Measurements from ENCODE around the gene TSPO2. TPM values are rescaled to one million over a fixed set of nuclear protein-coding genes. Genes with fewer than 3 reads are reported as not detected.

Gene TSPO2
- total RNA-seq, 6 experiments from 2014 or later, result 0.22 to 0.86 (median 0.52) TPM

DNA sequence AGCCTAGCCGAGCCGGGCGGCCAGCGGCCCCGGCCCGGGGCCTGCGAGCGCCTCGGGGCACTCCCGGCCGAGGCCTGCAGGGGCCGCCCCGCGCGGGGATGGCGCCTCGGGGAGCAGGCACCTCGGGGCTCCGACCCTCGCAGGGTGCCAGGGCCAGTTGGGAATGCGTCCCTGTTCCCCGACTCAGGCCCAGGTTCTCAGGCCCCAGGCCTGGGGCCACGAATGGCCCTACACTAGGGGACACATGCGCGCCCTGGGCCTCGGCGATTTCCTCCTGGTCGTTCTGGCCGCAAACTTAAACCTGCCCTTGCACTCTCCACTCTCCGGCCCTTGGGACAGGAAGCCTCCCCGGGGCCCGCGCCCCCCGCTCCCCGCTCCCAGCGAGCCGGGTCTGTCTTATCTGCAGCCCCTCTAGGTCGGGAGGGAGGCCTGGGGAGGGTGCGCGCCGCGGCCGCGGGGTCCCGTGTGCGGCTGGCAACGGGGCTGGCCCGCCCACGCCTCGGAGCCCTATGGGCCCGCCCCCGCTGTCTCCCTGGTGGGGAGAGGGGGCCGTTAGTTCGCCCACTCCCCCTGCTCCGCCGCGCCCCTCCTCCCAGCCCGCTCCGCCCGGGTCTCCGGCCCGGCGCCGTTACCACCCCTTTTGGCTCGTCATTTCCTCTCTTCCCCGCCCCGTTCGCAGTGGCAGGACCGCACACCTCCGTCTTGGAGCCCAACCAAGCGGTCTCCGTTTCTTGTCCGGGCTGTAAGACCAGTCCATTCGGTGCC is 31.1 kb downstream of the TSPO2 start:
- no peaks in the 10 kb centered on the region for H3K9me3 ChIP-seq
- H3K4me1 ChIP-seq, result peaks cover 0 to 44% (median 9%) of the 10 kb centered on the region in 4 donors
- H3K36me3 ChIP-seq, result peaks cover 0 to 8% (median 4%) of the 10 kb centered on the region in 4 donors
- ATAC-seq (peak; percentile 29 to 43 (median 36)), DNase-seq (peak; percentile 90 to 94 (median 93))
- H3K27ac ChIP-seq, result peak overlapping the region; percentile 95 to 99 (median 98)
- peak overlapping the region; percentile 80 to 92 (median 88) for H3K4me3 ChIP-seq
- 0% methylated on average over 10 of the region's 74 CpGs for WGBS (ENCODE audit: insufficient coverage, low coverage, low lambda C conversion rate, missing lambda C conversion rate)
- H3K27me3 ChIP-seq, result no peaks in the 10 kb centered on the region
- intact Hi-C loops (cut with DNase I), result no loop called here
- TF ChIP-seq POLR2A (IDR thresholded peaks at IDR 0.05), result peak; percentile 98
- TF ChIP-seq, protein P1, sequence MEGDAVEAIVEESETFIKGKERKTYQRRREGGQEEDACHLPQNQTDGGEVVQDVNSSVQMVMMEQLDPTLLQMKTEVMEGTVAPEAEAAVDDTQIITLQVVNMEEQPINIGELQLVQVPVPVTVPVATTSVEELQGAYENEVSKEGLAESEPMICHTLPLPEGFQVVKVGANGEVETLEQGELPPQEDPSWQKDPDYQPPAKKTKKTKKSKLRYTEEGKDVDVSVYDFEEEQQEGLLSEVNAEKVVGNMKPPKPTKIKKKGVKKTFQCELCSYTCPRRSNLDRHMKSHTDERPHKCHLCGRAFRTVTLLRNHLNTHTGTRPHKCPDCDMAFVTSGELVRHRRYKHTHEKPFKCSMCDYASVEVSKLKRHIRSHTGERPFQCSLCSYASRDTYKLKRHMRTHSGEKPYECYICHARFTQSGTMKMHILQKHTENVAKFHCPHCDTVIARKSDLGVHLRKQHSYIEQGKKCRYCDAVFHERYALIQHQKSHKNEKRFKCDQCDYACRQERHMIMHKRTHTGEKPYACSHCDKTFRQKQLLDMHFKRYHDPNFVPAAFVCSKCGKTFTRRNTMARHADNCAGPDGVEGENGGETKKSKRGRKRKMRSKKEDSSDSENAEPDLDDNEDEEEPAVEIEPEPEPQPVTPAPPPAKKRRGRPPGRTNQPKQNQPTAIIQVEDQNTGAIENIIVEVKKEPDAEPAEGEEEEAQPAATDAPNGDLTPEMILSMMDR (IDR thresholded peaks at IDR 0.05), result peak in 3 of 4 donors; percentile 10 to 53 (median 41)

DNA sequence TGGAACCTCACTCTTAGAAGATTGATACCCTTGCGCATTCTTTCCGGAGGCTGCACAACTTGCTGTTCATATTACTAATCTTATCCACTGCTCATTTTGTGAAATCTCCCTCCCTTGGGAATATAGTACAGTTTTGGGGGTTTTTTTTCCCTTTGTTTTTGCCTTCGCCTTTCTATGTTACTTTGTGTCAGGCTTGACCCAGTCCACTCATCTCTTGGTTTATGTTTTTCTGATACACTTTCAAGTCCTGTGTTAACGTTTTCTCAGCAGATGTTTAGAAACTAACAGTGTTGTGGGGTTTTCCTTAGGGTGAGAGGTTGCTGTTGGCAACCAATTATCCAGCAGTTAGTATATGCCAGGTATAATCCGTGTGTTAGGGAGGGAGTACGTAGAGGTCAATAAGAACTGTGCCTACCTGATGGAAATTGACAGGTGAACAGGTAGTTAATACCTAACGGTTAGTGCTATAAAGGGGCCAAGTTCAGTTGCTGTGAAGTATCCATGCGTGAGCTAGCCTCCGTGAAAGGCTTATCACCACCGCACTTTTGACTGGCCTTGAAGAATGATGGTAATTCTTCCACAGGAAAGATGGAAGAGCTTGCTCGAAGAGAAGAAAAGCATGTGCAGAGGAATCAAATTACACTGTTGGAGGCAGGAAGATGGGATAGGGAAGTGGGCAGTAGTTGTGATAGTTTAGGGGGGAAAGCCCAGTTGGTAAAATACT is 31.9 kb downstream of the TSPO2 start:
- Histone ChIP-seq H3K4me3 (peak overlapping the region; percentile 80 to 92 (median 88)), H3K4me1 (peaks cover 0 to 44% (median 9%) of the 10 kb centered on the region in 4 donors), H3K9me3 (no peaks in the 10 kb centered on the region), H3K27ac (peak overlapping the region; percentile 95 to 99 (median 98)), H3K27me3 (no peaks in the 10 kb centered on the region), H3K36me3 (peaks cover 0 to 5% (median under 1%) of the 10 kb centered on the region in 4 donors)
- ATAC-seq (no peak), DNase-seq (no peak)
- WGBS (ENCODE audit: insufficient coverage, low coverage, low lambda C conversion rate, missing lambda C conversion rate), result 2% methylated on average over 11 of the region's 11 CpGs
- intact Hi-C loops (cut with DNase I), result no loop called here
- no peak for TF ChIP-seq POLR2A (IDR thresholded peaks at IDR 0.05)
- TF ChIP-seq, protein P1 (IDR thresholded peaks at IDR 0.05), result no peak

DNA sequence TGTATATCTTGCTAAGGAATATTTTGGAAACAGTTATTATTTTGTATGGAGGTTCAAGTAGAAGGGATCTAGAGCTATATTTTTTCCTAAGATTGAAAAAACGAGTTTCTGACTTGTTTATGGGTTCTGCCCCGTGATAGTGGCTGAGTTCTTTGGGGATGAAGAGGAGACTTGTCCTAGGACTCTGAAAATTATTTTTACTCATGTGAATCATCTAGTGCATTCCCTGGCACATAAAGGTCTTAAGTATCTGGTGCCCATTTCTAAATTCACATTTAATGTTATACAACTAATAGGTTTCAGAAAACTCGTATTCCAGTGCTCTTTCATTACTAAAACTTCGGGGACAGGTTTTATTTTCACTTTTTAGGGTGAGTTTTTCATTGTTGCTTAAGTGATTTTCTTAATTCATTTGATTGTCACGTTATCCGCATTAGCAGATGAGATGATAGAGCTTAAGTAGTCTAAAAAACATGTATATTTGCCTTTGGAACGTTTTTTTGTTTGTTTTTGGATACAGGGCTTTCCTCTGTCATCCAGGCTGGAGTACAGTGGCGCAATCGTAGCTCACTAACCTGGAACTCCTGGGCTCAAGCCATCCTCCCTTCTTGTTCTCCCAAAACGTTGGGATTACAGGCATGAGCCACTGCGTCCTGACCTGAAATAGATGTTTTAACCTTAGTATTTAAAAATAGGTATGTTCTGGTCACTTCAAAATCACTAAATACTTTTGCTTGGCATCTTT is 32.6 kb downstream of the TSPO2 start:
- H3K4me3 ChIP-seq, result peak overlapping the region; percentile 80 to 92 (median 88)
- intact Hi-C loops (cut with DNase I), result no loop called here
- no peak for TF ChIP-seq POLR2A (IDR thresholded peaks at IDR 0.05)
- TF ChIP-seq, protein P1 (IDR thresholded peaks at IDR 0.05), result no peak

More for the DNA sequence above, 32.6 kb downstream of the TSPO2 start:
- WGBS (ENCODE audit: insufficient coverage, low coverage, low lambda C conversion rate, missing lambda C conversion rate), result 13% methylated on average over 11 of the region's 11 CpGs
- DNase-seq, result peak; percentile 45 to 81 (median 70)
- Histone ChIP-seq H3K27ac (peak overlapping the region; percentile 95 to 99 (median 98)), H3K27me3 (no peaks in the 10 kb centered on the region), H3K36me3 (peaks cover 0 to 9% (median 2%) of the 10 kb centered on the region in 4 donors), H3K4me1 (peaks cover 0 to 44% (median 9%) of the 10 kb centered on the region in 4 donors), H3K9me3 (no peaks in the 10 kb centered on the region)
- no peak for ATAC-seq
